ENCODE data around the gene ITGB7.

DNA sequence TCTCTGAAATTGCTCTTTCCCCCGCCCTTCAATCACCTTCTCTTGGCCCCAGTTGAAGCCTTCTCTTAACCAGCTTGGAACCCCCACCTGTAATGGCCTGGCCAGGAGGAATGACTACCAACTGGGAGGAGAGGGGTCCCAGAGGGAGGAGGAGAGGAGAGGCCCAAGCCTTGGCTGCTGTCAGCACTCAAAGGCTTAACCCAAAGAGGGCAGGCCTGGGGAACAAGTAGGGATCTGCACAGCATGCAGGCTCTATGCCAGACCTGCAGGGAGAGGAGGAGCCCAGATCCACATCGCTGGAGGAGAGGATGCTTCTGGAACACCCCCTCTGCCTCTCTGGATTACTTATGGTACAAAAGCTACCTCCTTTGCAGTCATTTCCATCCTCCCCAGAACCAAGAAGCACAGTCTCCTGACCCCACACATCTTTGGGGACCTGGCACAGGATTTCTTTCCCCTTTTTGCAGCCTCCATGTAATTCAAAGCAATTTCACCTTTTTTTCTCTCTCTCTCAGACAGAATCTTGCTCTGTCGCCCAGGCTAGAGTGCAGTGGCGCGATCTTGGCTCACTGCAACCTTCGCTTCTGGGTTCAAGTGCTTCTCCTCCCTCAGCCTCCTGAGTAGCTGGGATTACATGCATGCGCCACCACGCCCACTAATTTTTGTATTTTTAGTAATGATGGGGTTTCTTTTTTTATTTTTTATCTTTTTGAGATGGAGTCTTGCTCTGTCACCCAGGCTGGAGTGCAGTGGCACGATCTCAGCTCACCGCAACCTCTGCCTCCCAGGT is 18.8 kb upstream of the ITGB7 start:
- TF ChIP-seq YY1 (IDR thresholded peaks at IDR 0.05; ENCODE audit: low read depth) (no peak), RAD21 (IDR thresholded peaks at IDR 0.05; ENCODE audit: low read length) (no peak), CHD2 (IDR thresholded peaks at IDR 0.05; ENCODE audit: low read length, partially characterized antibody) (no peak), POLR2AphosphoS5 (IDR thresholded peaks at IDR 0.05; ENCODE audit: low read depth, low read length) (no peak), MEF2A (IDR thresholded peaks at IDR 0.05; ENCODE audit: borderline replicate concordance, low read depth) (no peak), RFX5 (IDR thresholded peaks at IDR 0.05; ENCODE audit: low read length) (no peak), FOXJ3 (CRISPR knock-in tag; IDR thresholded peaks at IDR 0.05) (no peak), FOSL2 (IDR thresholded peaks at IDR 0.05; ENCODE audit: borderline replicate concordance, low read depth) (no peak)
- TF ChIP-seq, protein P1, sequence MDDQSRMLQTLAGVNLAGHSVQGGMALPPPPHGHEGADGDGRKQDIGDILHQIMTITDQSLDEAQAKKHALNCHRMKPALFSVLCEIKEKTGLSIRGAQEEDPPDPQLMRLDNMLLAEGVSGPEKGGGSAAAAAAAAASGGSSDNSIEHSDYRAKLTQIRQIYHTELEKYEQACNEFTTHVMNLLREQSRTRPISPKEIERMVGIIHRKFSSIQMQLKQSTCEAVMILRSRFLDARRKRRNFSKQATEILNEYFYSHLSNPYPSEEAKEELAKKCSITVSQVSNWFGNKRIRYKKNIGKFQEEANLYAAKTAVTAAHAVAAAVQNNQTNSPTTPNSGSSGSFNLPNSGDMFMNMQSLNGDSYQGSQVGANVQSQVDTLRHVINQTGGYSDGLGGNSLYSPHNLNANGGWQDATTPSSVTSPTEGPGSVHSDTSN (IDR thresholded peaks at IDR 0.05): no peak
- TF ChIP-seq, protein P2, sequence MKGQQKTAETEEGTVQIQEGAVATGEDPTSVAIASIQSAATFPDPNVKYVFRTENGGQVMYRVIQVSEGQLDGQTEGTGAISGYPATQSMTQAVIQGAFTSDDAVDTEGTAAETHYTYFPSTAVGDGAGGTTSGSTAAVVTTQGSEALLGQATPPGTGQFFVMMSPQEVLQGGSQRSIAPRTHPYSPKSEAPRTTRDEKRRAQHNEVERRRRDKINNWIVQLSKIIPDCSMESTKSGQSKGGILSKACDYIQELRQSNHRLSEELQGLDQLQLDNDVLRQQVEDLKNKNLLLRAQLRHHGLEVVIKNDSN (IDR thresholded peaks at IDR 0.05; ENCODE audit: borderline replicate concordance, low read depth): no peak
- TF ChIP-seq, protein P3, sequence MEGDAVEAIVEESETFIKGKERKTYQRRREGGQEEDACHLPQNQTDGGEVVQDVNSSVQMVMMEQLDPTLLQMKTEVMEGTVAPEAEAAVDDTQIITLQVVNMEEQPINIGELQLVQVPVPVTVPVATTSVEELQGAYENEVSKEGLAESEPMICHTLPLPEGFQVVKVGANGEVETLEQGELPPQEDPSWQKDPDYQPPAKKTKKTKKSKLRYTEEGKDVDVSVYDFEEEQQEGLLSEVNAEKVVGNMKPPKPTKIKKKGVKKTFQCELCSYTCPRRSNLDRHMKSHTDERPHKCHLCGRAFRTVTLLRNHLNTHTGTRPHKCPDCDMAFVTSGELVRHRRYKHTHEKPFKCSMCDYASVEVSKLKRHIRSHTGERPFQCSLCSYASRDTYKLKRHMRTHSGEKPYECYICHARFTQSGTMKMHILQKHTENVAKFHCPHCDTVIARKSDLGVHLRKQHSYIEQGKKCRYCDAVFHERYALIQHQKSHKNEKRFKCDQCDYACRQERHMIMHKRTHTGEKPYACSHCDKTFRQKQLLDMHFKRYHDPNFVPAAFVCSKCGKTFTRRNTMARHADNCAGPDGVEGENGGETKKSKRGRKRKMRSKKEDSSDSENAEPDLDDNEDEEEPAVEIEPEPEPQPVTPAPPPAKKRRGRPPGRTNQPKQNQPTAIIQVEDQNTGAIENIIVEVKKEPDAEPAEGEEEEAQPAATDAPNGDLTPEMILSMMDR (IDR thresholded peaks at IDR 0.05): no peak
- TF ChIP-seq, protein P4, sequence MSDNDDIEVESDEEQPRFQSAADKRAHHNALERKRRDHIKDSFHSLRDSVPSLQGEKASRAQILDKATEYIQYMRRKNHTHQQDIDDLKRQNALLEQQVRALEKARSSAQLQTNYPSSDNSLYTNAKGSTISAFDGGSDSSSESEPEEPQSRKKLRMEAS (IDR thresholded peaks at IDR 0.05; ENCODE audit: low read depth): no peak
- TF ChIP-seq, protein P5, sequence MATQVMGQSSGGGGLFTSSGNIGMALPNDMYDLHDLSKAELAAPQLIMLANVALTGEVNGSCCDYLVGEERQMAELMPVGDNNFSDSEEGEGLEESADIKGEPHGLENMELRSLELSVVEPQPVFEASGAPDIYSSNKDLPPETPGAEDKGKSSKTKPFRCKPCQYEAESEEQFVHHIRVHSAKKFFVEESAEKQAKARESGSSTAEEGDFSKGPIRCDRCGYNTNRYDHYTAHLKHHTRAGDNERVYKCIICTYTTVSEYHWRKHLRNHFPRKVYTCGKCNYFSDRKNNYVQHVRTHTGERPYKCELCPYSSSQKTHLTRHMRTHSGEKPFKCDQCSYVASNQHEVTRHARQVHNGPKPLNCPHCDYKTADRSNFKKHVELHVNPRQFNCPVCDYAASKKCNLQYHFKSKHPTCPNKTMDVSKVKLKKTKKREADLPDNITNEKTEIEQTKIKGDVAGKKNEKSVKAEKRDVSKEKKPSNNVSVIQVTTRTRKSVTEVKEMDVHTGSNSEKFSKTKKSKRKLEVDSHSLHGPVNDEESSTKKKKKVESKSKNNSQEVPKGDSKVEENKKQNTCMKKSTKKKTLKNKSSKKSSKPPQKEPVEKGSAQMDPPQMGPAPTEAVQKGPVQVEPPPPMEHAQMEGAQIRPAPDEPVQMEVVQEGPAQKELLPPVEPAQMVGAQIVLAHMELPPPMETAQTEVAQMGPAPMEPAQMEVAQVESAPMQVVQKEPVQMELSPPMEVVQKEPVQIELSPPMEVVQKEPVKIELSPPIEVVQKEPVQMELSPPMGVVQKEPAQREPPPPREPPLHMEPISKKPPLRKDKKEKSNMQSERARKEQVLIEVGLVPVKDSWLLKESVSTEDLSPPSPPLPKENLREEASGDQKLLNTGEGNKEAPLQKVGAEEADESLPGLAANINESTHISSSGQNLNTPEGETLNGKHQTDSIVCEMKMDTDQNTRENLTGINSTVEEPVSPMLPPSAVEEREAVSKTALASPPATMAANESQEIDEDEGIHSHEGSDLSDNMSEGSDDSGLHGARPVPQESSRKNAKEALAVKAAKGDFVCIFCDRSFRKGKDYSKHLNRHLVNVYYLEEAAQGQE (IDR thresholded peaks at IDR 0.05; ENCODE audit: low read depth, low read length): no peak
